ENCODE results near the gene LHX5. TPM values are rescaled to one million over a fixed set of nuclear protein-coding genes. Genes with fewer than 3 reads are reported as not detected.

Gene LHX5
- polyA plus RNA-seq, 3 donors, result 0.10 TPM; not detected in 2

GRCh38 chr12:113479590-113480335, 8.1 kb upstream of the LHX5 start:
- WGBS, 3 donors, result 3% methylated on average over 59 to 61 of the region's 61 CpGs
- H3K27ac ChIP-seq (ENCODE audit: low read depth, low read length), result no peak overlapping the region

- no peak overlapping the region for H3K27ac ChIP-seq (ENCODE audit: low read depth, low read length)
- WGBS, 3 donors, result 3 to 4% (median 3%) methylated on average over 11 of the region's 11 CpGs
Measured at GRCh38 chr12:113479216-113479589, 7.5 kb upstream of the LHX5 start.

GRCh38 chr12:113478351-113479011, 6.8 kb upstream of the LHX5 start:
- WGBS, 3 donors, result 2 to 6% (median 5%) methylated on average over 40 to 41 of the region's 41 CpGs
- no peak overlapping the region for H3K27ac ChIP-seq (ENCODE audit: low read depth, low read length)

DNA sequence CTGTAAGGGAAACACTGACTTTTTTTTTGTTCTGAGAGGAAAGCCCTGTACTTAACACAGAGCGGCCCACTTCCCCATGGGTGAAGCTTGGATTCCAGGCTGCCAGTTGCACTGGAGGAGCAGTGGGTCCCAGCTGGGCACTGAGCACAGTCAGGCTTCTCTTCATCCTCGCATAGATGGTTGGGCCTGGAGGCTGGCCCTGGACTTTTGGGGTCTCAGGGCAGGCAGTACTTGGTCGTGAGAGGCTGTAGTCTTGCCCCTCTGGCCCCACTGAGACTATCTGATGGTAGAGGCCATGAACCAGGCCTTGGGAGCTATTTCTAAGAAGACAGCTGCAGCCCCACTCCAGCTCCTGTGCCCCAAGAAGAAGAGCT, 6.2 kb upstream of the LHX5 start:
- WGBS, 3 donors, result 0 to 10% (median 2%) methylated on average over 3 of the region's 3 CpGs

DNA sequence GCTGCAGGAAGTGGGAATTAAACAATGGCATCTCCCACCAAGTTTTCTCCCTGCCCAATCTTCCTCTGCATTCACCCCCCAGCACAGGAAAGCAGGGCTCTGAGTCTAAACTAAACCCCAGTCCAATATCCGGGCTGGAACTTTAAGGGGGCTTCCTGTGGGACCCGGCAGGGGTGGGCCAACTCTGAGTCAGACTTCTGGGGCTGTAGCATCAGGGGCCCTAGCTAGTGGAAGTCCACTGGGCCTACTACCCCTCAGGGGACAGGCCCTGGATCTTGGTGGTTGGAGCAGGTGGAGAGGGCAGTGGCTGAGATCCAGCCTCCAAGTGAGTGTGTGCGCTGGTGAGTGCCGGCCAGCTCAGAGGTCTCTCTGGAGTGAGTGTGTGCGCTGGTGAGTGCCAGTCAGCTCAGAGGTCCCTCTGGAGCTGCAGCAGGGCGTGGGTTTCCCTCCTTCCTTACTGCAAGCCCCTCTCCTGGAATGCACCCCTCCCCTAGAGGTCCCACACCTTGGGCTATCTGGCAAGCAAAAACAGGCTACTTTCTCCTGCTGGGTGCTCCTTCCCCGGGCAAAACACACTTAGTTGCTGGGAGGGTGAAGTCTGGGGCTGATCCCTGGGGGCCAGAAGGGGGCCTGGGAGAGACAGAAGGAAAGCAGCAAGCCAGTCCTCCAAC, 5.6 kb upstream of the LHX5 start:
- no peak overlapping the region for H3K27ac ChIP-seq (ENCODE audit: low read depth, low read length)
- 2 to 9% (median 2%) methylated on average over 7 of the region's 7 CpGs for WGBS, 3 donors

More for the DNA sequence above, 6.2 kb upstream of the LHX5 start:
- H3K27ac ChIP-seq (ENCODE audit: low read depth, low read length), result no peak overlapping the region

GRCh38 chr12:113476176-113476986, 4.7 kb upstream of the LHX5 start:
- WGBS, 3 donors, result 2 to 3% (median 3%) methylated on average over 57 to 58 of the region's 58 CpGs
- H3K27ac ChIP-seq (ENCODE audit: low read depth, low read length), result no peak overlapping the region

DNA sequence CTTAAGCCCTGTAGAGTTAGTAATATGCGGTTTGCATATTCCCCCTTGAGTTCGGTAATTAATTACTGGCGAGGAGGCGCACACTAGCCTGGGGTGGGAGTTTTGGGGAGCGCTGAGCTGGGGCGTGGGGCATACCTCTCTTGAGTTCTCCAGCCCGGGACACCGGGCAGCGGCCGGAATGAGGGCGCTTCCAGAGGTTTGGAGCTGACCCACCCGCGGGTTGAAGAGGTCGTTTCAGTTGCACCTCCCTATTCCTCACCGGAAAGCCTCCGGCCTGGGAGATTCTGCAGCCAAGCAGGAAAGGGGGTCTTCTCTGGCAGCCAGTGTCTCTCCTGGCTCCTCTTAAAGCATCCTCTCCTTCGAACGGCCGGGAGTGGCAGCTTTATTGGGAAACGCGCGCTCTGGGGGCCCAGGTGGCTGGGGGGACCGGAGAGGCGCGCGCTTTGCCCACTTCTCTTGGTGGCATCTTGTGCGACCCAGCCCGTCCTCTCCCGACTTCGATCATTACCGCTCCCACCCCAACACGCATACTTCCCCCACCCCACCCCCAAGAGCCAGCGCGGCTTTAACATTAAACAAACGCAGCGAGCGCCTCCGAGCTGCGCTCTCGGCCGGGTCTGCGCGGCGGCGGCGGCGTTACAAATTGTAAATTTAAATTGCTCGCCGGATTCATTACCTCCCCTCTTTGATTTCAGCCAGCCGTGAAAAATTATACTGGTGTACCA, 3.9 kb upstream of the LHX5 start:
- WGBS, 3 donors, result 2 to 3% (median 2%) methylated on average over 50 of the region's 50 CpGs
- H3K27ac ChIP-seq (ENCODE audit: low read depth, low read length), result no peak overlapping the region

GRCh38 chr12:113474635-113475436, 3.2 kb upstream of the LHX5 start:
- no peak overlapping the region for H3K27ac ChIP-seq (ENCODE audit: low read depth, low read length)
- 3 to 5% (median 4%) methylated on average over 19 of the region's 19 CpGs for WGBS, 3 donors

- 2 to 3% (median 2%) methylated on average over 8 to 9 of the region's 9 CpGs for WGBS, 3 donors
- H3K27ac ChIP-seq (ENCODE audit: low read depth, low read length), result no peak overlapping the region
Measured at GRCh38 chr12:113473942-113474341, 2.3 kb upstream of the LHX5 start.

- H3K27ac ChIP-seq (ENCODE audit: low read depth, low read length), result no peak overlapping the region
- WGBS, 3 donors, result 9 to 26% (median 12%) methylated on average over 6 of the region's 6 CpGs
Measured at GRCh38 chr12:113473400-113473799, 1.7 kb upstream of the LHX5 start.

DNA sequence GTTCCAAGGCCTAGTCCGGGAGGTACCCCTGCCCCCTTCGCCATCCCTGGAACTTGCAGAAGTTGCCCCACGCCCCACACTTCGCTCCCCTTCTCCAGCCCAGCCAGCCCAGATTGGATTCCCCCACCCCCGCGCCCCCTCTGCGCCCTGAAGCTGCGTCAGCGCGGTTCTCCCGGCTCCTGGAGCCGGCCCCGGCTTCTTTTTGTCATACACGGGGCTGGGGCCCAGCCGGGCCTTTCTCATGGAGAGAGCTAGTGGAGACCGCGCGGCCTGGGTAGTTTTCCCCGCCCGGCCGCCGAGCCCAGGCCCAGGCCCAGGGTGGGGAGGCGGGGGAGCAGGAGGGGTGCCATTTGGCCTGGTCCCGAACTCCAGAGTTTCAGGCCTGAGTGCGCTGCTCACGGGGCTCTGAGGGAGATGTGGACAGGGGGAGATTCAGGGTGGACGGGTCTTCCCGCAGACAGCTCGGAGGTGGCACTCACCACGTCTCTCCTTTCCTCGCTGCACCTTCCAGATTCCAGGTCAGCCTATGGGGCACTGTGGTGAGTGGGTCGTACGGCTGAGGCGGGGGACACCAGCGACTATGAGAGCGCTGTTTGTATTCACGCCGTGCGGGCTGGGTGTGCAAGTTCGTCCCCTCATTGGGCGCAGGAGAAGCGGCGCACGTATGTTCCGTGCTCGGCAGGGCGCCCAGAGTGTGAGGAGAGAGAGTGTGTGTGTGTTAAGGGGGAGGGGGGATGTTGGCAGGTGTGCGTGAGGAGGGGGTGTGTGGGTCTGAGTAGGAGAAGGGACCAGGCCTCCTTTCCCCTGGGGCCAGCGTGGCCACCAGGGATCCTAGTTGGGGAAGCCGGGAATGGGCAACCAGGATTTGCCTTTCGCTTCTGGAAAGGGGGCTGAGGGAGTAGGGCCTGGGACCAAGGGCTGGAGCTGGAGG, 785 bp upstream of the LHX5 start:
- WGBS, 3 donors, result 1 to 7% (median 2%) methylated on average over 48 to 51 of the region's 51 CpGs
- H3K27ac ChIP-seq (ENCODE audit: low read depth, low read length), result no peak overlapping the region

DNA sequence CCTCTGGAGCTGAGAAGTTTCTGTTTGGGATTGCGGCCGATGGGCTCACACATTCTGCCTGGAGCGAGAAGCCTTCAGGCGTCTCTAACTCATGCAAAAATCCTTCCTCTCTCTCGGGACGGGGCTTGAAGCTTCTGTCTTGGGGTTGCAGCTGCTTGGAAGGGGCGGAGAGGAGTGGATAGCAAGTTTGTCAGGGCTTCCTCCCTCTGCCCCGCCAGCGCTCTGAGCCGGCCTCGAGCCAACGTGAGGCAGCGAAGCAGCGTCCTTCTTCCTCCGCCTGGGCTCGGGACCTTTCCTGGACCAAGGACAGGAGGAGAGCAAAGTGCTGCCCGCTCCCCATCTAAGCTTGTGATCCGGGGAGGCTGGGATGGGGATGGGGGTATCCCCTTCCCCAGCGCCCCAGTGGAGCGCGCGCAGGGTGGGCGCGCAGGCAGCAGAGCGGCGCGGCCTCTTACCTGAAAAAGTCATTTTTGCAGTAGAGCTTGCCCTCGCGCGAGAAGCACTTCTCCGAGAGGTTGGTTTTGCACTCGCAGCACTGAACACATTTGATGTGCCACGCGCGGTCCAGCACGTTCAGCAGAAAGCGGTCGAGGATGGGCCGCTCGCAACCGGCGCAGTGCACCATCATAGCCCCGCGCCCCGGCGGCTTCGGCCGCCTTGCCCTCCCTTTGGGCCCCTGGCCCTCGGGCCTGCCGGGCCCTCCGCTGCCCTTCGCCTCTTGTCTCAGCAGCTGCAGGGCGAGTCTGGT, 626 bp downstream of the LHX5 start:
- no peak overlapping the region for H3K27ac ChIP-seq (ENCODE audit: low read depth, low read length)
- WGBS, 3 donors, result 3 to 4% (median 3%) methylated on average over 51 to 53 of the region's 53 CpGs

GRCh38 chr12:113469949-113470743, 1.5 kb downstream of the LHX5 start:
- H3K27ac ChIP-seq (ENCODE audit: low read depth, low read length), result no peak overlapping the region
- 4 to 5% (median 4%) methylated on average over 19 of the region's 19 CpGs for WGBS, 3 donors

- 4 to 13% (median 9%) methylated on average over 17 of the region's 17 CpGs for WGBS, 3 donors
- H3K27ac ChIP-seq (ENCODE audit: low read depth, low read length), result no peak overlapping the region
Measured at GRCh38 chr12:113469224-113469948, 2.3 kb downstream of the LHX5 start.
